Body of pancreas (tissue), 4 donors: ENCODE data around the gene USB1. TPM values are rescaled to one million over a fixed set of nuclear protein-coding genes. Genes with fewer than 3 reads are reported as not detected.

ENCODE experiments used
- ATAC-seq: fragments of 150-250 bp; one replicate; pipeline ENCODE4 v1.9.1; 2016
- DNase-seq, 4 donors: peaks; one replicate each; pipeline ENCODE4 v3.0.0-alpha.2; 2019
- H3K27ac ChIP-seq, 4 donors: fragments of 200-600 bp; sonication (generic); 1 replicate in 3 of 4; 2 replicates in 1 of 4; pipeline versions ENCODE4 v1.5.1 to v1.6.1; 2016 to 2019; ENCODE audit warnings: mild to moderate bottlenecking in 1 of 4, mixed read lengths in 1 of 4, moderate library complexity in 1 of 4
- H3K27me3 ChIP-seq, 2 donors: fragments of 200-600 bp; sonication (generic); one replicate each; pipeline ENCODE4 v1.6.0; 2016; ENCODE audit warnings: mild to moderate bottlenecking in 1 of 2
- H3K36me3 ChIP-seq, 2 donors: fragments of 200-600 bp; sonication (generic); replicated peaks in 1 of 2; 2 replicates each; pipeline ENCODE4 v1.5.1; 2016; ENCODE audit warnings: low read depth in 2 of 2; ENCODE audit not compliant: insufficient read depth in 1 of 2
- H3K4me1 ChIP-seq: fragments of 200-600 bp; sonication (generic); one replicate; pipeline ENCODE4 v1.6.0; 2016
- H3K4me3 ChIP-seq, 2 donors: fragments of 200-600 bp; sonication (generic); 1 replicate in 1 of 2; 2 replicates in 1 of 2; pipeline ENCODE4 v1.5.1; 2016 to 2019
- H3K9me3 ChIP-seq, 3 donors: fragments of 200-600 bp; sonication (generic); 1 replicate in 2 of 3; 2 replicates in 1 of 3; pipeline ENCODE4 v1.5.1; 2016
- CTCF ChIP-seq, 7 experiments: fragments of 450-650 bp in 4 of 7; fragments of 200-600 bp in 3 of 7; sonication (generic) in 3 of 7; IDR thresholded peaks; one replicate each; pipeline ENCODE4 v1.5.1; 2016 to 2019; ENCODE audit warnings: antibody characterized with exemption in 7 of 7
- POLR2A ChIP-seq, 3 donors: fragments of 450-650 bp; IDR thresholded peaks; one replicate each; pipeline ENCODE4 v1.6.1; 2016; ENCODE audit warnings: antibody characterized with exemption in 3 of 3, mild to moderate bottlenecking in 2 of 3
- WGBS, 2 donors: methylation state at CpG; one replicate each; pipeline ENCODE4 v1.1.5; 2017; 5-methylcytosine and 5-hydroxymethylcytosine counted together
- intact Hi-C: fragments of 100-400 bp; cut with DNase I; formaldehyde crosslinking; loops from one replicate; pipeline ENCODE4 v1.15.1; 2023
- total RNA-seq, 2 donors: library from RNA; depleted of rRNA; stranded (reverse); fragments of >200 nt; gene quantifications; one replicate each; pipeline ENCODE4 v1.1.0, GENCODE V29; 2016

Gene USB1
- total RNA-seq, 2 donors from 2014 or later: 22.4 to 46.7 TPM

GRCh38 chr16:57967916-57968315 is 33.3 kb upstream of the USB1 start:
- Histone ChIP-seq H3K9me3 (no peaks in the 10 kb centered on the region), H3K4me3 (no peak overlapping the region), H3K27me3 (no peaks in the 10 kb centered on the region), H3K36me3 (no peaks in the 10 kb centered on the region), H3K27ac (no peak overlapping the region), H3K4me1 (no peaks in the 10 kb centered on the region)
- DNase-seq: no peak
- no peak for ATAC-seq
- TF ChIP-seq CTCF (IDR thresholded peaks at IDR 0.05): no peak
- no peak for TF ChIP-seq POLR2A (IDR thresholded peaks at IDR 0.05)
- intact Hi-C loops: no loop called here

GRCh38 chr16:57969451-57970123 is 31.6 kb upstream of the USB1 start:
- no peak overlapping the region for H3K4me3 ChIP-seq
- no peak for DNase-seq
- intact Hi-C loops: no loop called here
- TF ChIP-seq CTCF (IDR thresholded peaks at IDR 0.05) (no peak), POLR2A (IDR thresholded peaks at IDR 0.05) (no peak)
- no peaks in the 10 kb centered on the region for H3K36me3 ChIP-seq
- no peaks in the 10 kb centered on the region for H3K4me1 ChIP-seq
- no peaks in the 10 kb centered on the region for H3K27me3 ChIP-seq
- no peak overlapping the region for H3K27ac ChIP-seq
- no peak for ATAC-seq
- 73 to 77% methylated on average over 9 of the region's 10 CpGs for WGBS, 2 donors
- H3K9me3 ChIP-seq: no peaks in the 10 kb centered on the region

- no peak for TF ChIP-seq POLR2A (IDR thresholded peaks at IDR 0.05)
- TF ChIP-seq CTCF (IDR thresholded peaks at IDR 0.05): no peak
- H3K36me3 ChIP-seq: no peaks in the 10 kb centered on the region
- H3K4me1 ChIP-seq: no peaks in the 10 kb centered on the region
- 74 to 76% methylated on average over 13 of the region's 13 CpGs for WGBS, 2 donors
- intact Hi-C loops: no loop called here
- H3K27ac ChIP-seq: no peak overlapping the region
- H3K27me3 ChIP-seq: no peaks in the 10 kb centered on the region
- no peaks in the 10 kb centered on the region for H3K9me3 ChIP-seq
- DNase-seq (no peak), ATAC-seq (no peak)
- H3K4me3 ChIP-seq: no peak overlapping the region
These were observed 30.9 kb upstream of the USB1 start for GRCh38 chr16:57970319-57970718.

- Histone ChIP-seq H3K4me3 (no peak within 1 kb of the TSS), H3K27ac (no peak within 1 kb of the TSS), H3K9me3 (no peaks in the 10 kb centered on the region), H3K4me1 (no peaks in the 10 kb centered on the region), H3K27me3 (no peaks in the 10 kb centered on the region), H3K36me3 (no peaks in the 10 kb centered on the region)
- intact Hi-C loops: no loop called here
- DNase-seq (no peak), ATAC-seq (no peak)
- TF ChIP-seq POLR2A (IDR thresholded peaks at IDR 0.05) (no peak), CTCF (IDR thresholded peaks at IDR 0.05) (no peak)
- 61 to 70% methylated on average over 3 to 6 of the region's 6 CpGs for WGBS, 2 donors
These were observed 30.2 kb upstream of the USB1 start, which contains the start of gene CNGB1 for GRCh38 chr16:57970970-57971369. CNGB1 (minus strand) TSS chr16:57971128; CDS start chr16:57967286, 3,842 bp downstream.

- no peak for ATAC-seq
- no peak overlapping the region for H3K27ac ChIP-seq
- WGBS, 2 donors: 83 to 85% methylated on average over 1 of the region's 1 CpG
These were observed 29.4 kb upstream of the USB1 start for GRCh38 chr16:57971848-57972247.

More at GRCh38 chr16:57971848-57972247, 29.4 kb upstream of the USB1 start:
- Histone ChIP-seq H3K4me1 (no peaks in the 10 kb centered on the region), H3K4me3 (no peak overlapping the region), H3K9me3 (no peaks in the 10 kb centered on the region), H3K36me3 (no peaks in the 10 kb centered on the region), H3K27me3 (no peaks in the 10 kb centered on the region)
- DNase-seq: no peak
- intact Hi-C loops: no loop called here
- TF ChIP-seq POLR2A (IDR thresholded peaks at IDR 0.05): no peak
- no peak for TF ChIP-seq CTCF (IDR thresholded peaks at IDR 0.05)
